Cardiac fibroblast (primary cell): ENCODE measurements around the gene AKAP8.

Experiments
- DNase-seq, 2 donors: peaks; one replicate each; pipeline versions ENCODE4 v3.0.0 to v3.0.0-alpha.2; 2010; ENCODE audit warnings: low read depth in 2 of 2
- H3K4me3 ChIP-seq, 2 donors: replicated peaks in 1 of 2; 1 replicate in 1 of 2; 2 replicates in 1 of 2; pipeline ENCODE4 v1.5.1; 2011; ENCODE audit warnings: low read depth in 2 of 2, low read length in 2 of 2, mild to moderate bottlenecking in 2 of 2, moderate library complexity in 1 of 2
- TF ChIP-seq, protein P1 (sequence below): IDR thresholded peaks from one replicate; pipeline ENCODE4 v1.5.1; 2011; ENCODE audit warnings: low read depth, mild to moderate bottlenecking, low read length, inconsistent platforms

Gene AKAP8

DNA sequence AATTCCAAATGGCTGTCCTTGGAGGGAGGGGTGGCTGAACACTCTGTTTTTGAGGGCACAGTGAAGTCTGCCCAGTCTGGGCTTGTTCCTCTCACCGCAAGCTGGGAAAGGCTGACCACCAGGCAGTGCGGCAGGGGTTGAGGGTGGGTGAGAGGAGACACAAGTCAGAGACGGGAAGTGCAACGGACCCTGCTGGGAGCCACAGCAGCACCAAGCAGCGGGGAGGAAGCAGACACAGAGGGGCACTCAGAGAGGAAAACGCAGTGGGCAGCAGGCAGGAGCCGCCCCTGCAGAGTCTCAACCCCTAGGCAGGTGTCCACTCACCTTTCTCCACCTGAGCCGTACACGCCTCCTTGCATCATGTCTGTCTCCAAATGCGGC, 23.6 kb upstream of the AKAP8 start:
- H3K4me3 ChIP-seq: no peak overlapping the region
- DNase-seq: no peak
- TF ChIP-seq, protein P1, sequence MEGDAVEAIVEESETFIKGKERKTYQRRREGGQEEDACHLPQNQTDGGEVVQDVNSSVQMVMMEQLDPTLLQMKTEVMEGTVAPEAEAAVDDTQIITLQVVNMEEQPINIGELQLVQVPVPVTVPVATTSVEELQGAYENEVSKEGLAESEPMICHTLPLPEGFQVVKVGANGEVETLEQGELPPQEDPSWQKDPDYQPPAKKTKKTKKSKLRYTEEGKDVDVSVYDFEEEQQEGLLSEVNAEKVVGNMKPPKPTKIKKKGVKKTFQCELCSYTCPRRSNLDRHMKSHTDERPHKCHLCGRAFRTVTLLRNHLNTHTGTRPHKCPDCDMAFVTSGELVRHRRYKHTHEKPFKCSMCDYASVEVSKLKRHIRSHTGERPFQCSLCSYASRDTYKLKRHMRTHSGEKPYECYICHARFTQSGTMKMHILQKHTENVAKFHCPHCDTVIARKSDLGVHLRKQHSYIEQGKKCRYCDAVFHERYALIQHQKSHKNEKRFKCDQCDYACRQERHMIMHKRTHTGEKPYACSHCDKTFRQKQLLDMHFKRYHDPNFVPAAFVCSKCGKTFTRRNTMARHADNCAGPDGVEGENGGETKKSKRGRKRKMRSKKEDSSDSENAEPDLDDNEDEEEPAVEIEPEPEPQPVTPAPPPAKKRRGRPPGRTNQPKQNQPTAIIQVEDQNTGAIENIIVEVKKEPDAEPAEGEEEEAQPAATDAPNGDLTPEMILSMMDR: no peak

DNA sequence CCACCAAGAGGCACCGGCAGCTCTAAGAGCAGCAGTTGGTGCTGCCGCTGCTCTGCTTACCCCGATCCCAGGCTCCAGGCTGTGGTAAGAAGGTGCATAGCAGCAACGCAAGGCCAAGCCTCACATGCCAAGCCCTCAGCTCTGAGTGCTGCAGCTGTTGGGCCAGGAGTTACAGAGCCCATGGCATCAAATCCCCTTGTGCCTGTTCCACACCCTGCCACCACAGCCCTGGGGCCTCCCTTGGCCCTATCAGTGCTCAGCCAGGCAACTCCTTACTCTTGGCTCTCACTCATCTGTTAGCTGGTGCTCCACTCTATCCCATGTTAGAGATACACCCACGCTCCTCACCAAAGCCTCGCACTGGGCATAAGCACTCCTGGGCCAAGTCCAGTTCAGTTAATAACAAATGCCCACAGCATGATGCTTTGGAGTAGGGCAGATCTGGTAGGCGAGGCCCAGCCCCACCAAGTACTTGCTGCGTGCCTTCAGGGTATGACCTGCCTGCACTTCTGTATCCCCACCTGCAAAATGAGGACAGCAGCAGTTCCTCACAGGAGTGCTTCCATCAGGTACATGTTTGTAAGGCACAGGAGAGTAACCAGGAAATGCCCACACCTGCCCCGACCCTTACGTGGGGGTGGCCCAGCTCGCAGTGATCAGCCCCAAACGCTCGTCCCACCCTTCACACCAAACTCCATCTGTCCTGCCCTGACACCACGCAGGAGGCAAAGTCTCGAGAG, 23.0 kb upstream of the AKAP8 start:
- no peak for DNase-seq
- TF ChIP-seq, protein P1: no peak
- no peak overlapping the region for H3K4me3 ChIP-seq

DNA sequence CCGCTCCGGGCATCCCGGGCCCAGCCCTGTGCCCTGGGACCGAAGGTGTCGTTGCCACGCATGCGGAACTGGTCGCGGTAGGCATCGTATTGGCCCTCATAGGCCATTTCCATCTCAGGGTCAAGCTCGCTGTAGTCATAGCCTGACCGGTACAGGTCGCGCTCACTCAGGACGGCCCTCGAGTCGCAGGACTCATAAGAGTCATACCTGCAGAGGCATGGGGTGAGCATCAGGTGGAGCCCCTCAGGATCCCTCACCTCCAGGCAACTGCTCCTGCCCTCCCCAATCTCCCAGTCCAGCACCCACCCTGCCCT, 21.8 kb upstream of the AKAP8 start:
- no peak for DNase-seq
- no peak overlapping the region for H3K4me3 ChIP-seq
- TF ChIP-seq, protein P1: no peak

DNA sequence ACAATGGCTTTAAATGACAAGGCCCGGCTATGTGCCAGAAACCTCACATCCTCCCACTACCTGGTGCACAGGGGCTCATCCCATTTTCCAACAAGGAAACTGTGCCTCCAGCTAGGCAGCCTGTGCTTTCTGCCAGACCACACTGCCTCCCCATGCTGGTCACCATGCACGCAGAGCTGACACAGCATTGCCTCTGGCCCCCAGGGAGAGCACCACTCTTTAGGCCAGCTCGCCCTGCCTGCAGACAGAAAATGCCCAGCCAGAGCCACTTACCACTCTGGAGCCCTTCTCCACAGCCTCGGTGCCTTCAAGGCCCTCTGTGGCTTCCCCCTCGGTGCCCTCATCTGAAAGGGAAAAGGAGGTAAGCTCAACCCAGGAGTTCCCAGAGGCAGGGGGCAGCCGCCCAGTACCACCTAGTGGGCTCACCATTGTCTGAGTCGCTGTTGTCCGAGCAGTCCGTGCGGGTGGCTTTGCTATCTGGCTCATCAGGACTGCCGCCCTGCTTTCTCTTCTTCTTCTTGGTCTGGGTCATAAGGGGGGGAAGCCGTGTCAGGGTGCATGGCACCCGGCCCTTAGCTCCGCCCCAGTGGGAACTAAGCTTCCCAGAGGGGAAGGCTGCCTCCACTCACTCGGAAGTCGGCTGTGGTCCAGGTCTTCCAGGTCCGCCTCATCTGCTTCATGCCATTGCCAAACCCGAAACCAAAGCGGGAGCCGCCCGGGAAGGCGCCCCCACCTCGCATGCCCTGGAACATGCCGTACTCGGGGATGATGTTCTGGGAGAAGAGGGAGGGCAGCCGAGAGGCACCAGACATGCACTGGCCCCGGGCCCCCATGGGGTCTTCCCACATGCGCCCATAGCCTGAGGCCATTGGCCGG, 21.2 kb upstream of the AKAP8 start:
- TF ChIP-seq, protein P1: no peak
- no peak for DNase-seq
- no peak overlapping the region for H3K4me3 ChIP-seq

DNA sequence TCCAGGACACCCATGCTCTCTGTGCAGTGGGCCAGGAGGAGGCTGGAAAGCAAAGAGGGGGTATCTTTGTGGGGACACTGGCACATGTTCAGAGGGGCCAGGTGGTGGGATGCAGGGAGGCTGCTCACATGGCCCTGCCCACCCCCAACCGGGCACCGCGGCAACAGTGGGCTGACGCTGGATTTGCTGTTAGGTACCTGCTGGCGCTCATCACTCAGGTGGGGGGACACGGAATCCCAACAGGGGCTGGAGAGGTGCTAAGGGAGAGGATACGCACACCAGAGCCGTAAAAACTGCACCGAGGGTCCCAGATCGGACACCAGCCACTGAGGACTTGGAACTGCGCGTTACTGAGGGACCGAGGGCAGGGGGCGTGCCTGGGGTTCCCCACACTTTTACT, 20.0 kb upstream of the AKAP8 start:
- DNase-seq: no peak
- TF ChIP-seq, protein P1: no peak
- H3K4me3 ChIP-seq: no peak overlapping the region

DNA sequence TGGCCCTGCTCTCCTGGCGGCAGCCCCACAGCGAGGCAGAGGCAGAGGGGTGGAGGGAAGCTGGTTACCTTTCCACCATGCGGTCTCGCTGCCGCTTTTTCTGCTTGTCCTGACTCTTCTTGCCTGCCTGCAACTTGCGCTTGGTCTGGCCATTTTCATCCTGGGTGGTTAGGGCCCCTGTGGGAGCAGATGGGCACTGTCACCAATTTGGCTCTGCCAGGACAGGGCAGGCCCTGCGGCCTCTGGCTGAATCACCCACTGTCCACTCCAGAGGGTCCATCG, 19.6 kb upstream of the AKAP8 start:
- DNase-seq: no peak
- TF ChIP-seq, protein P1: no peak
- no peak overlapping the region for H3K4me3 ChIP-seq
